Mucosa of stomach (tissue), 1 donor: ENCODE measurements around the gene ZNF440.
A peak's percentile ranks its signal among the peaks of the same experiment; 100 is the strongest.
"Not testable (repeated sequence)": the region's sequence is repeated elsewhere in the genome, so short reads cannot be mapped to it uniquely, and the experiment has no call there.

Experiments used
- H3K27me3 ChIP-seq: one replicate; pipeline ENCODE4 v1.7.0; 2013; ENCODE audit warnings: mild to moderate bottlenecking, low read length; ENCODE audit not compliant: control insufficient read depth, insufficient read depth
- H3K36me3 ChIP-seq: one replicate; pipeline ENCODE4 v1.7.0; 2013; ENCODE audit warnings: low read length; ENCODE audit not compliant: control insufficient read depth, insufficient read depth
- H3K4me1 ChIP-seq: one replicate; pipeline ENCODE4 v1.7.0; 2013; ENCODE audit warnings: mild to moderate bottlenecking, low read length; ENCODE audit not compliant: control insufficient read depth, insufficient read depth
- H3K4me3 ChIP-seq: one replicate; pipeline ENCODE4 v1.7.0; 2013; ENCODE audit warnings: low read length
- H3K9ac ChIP-seq: one replicate; pipeline ENCODE4 v1.7.0; 2013; ENCODE audit warnings: mild to moderate bottlenecking, low read length, moderate library complexity
- H3K9me3 ChIP-seq: one replicate; pipeline ENCODE4 v1.7.0; 2013; ENCODE audit warnings: mild to moderate bottlenecking, low read length, moderate library complexity; ENCODE audit not compliant: control insufficient read depth
- donor health status: Pancreatic carcinoma.

The ZNF440 gene

DNA sequence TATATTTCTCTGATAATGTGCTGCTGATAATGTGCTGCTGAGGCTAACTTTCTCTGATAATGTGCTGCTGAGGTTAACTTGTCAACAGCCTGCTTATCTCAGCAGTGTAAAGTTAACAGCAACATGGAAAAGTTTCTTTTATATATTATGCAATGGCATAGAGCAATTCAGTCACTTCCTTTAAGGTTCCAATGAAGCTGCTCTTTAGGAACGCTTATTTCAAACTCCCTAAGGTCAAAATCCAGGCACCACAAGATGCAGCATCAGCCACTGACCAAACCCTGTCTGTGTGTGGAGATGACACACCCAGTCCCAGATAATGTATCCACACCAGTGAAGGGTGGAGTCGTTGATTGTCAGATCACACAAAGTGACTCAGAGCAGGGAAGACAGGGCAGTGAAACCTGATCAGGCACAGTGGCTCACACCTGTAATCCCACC lies 21.6 kb downstream of the ZNF440 start:
- not testable (repeated sequence) for H3K4me3 ChIP-seq, H3K9ac ChIP-seq, H3K27me3 ChIP-seq, H3K4me1 ChIP-seq
- peaks cover 12% of the 10 kb centered on the region for H3K9me3 ChIP-seq
- peaks cover 17% of the 10 kb centered on the region for H3K36me3 ChIP-seq

DNA sequence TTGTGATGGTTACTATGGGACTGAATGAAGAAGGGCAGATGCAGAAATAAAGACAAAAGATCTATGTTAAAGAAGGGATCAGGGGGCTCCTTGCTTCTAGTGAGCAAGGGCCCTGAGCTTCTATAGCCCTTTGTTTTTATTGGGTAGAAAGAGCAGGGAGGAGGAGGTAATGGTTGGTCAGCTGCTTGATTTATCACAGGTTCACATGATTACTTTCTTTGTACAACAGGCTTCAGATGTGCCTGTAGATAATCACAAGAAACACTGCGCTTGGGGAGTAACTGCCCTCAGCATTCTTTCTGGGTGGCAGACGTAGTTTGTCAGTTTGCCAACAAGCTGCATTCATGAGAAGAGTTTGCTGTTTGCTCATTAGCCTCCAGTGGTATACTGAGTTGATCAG lies 29.6 kb downstream of the ZNF440 start:
- no peak overlapping the region for H3K4me3 ChIP-seq
- no peaks in the 10 kb centered on the region for H3K27me3 ChIP-seq
- H3K4me1 ChIP-seq = peaks cover 4% of the 10 kb centered on the region
- H3K9ac ChIP-seq = no peak overlapping the region
- H3K9me3 ChIP-seq = no peaks in the 10 kb centered on the region
- no peaks in the 10 kb centered on the region for H3K36me3 ChIP-seq

DNA sequence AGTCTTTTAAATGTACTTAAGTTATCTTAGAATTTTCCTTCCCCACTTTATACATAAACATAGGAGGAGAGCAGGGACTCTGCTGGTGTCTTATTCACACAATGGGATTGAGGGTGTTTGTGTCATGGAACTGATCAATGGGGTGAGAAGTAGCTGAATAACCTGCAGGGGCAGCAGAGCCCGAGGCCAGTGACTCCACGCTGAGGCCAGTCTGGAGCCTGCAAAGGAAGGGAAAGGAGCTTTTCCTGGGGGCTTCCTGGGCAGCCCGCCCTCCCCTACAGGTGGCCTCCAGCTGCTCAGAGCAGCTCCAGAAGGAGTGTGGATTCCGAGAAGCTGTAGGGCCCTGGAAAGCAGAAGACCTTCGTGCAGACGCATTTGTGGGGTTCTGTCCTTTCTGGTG lies 33.5 kb downstream of the ZNF440 start:
- not testable (repeated sequence) for H3K4me1 ChIP-seq, H3K27me3 ChIP-seq, H3K9me3 ChIP-seq, H3K36me3 ChIP-seq, H3K9ac ChIP-seq, H3K4me3 ChIP-seq

DNA sequence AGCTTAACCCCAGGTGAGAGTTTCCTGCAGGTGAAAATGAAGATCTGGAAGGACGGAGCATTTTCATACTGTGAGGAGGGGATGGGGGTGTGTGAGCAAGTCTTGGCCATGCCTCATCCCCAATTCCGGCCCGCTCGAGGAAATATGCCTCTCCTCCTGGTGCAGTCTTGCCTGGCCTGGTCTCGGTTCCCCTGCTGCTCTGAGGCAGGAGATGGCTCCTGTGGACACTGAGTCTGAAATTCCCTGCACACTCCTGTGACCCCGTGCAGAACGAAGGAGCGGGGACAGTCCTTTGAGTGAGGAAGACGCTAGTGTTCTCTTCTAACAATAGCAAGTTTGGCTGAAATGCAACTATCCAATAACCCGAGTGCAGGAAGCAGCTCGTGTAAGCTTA lies 34.1 kb downstream of the ZNF440 start:
- no peaks in the 10 kb centered on the region for H3K9me3 ChIP-seq
- H3K27me3 ChIP-seq = no peaks in the 10 kb centered on the region
- H3K4me3 ChIP-seq = peak overlapping the region; percentile 5
- peak overlapping the region; percentile 60 for H3K9ac ChIP-seq
- H3K4me1 ChIP-seq = peaks cover 4% of the 10 kb centered on the region
- no peaks in the 10 kb centered on the region for H3K36me3 ChIP-seq

DNA sequence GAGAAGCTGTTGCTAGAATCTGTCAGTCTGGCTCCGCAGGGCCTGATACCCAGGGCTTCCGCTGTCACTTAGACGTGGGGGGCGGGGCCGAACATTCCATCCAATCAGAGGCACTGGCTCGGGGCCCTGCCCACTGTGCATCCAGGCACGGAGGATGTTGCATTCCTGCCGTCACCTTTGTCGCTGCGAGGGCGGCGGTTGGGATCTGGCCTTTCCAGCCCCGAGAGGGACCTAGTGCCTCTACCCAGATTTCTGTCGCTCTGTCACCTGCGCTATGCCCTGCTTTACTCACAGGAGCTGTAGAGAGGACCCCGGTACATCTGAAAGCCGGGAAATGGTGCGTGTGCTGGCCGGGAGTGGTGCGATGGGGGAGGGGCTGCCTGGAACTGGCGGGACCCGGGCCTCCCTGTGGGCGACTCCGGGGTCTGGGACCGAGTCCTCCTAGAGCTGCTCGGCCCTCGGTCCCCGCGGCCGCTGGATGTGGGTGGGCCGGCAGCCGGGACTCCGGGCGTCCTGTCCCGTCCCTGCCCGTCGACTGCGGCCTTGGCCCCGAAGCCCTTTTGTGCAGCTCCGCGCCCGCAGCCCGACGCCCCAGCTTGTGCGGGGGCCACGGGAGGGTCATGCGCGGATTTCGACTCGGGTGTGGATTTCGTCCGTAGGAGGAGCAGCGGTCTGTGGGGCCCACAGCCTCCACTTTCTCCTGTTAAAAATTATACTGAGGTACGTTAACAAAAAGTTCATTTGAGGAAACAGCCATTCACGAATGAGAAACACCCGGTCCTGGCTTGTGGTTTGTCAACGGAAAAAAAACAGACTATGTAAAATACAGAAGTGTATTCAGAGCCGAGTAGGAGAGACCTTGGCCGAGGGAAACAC lies 34.8 kb downstream of the ZNF440 start, which contains the start of gene ZNF439:
ZNF439 (plus strand) TSS at position 133 of the 876 bp plus-strand sequence; CDS start at position 275, 142 bp downstream.
- peaks cover 4% of the 10 kb centered on the region for H3K4me1 ChIP-seq
- H3K9me3 ChIP-seq = no peaks in the 10 kb centered on the region
- no peaks in the 10 kb centered on the region for H3K36me3 ChIP-seq
- H3K9ac ChIP-seq = peak within 1 kb of the TSS; percentile 60
- no peaks in the 10 kb centered on the region for H3K27me3 ChIP-seq
- H3K4me3 ChIP-seq = peak within 1 kb of the TSS; percentile 5

DNA sequence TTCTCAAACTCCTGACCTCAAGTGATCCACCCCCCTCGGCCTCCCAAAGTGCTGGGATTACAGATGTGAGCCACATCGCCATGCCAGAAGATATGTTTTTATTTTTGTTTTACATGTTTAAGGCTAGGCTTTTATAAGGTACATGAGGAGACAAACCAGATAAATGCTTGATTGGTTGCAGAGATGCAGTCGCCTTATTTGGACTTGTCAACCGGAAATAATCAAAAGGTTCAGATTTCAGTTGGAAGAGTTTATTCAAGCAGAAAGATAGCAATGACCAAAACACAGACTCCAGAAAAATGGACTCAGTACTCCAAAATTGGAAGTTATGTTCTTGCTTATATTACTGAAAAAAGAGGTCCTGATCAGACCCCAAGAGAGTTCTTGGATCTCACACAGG lies 36.2 kb downstream of the ZNF440 start:
- not testable (repeated sequence) for H3K36me3 ChIP-seq, H3K27me3 ChIP-seq, H3K9me3 ChIP-seq, H3K4me3 ChIP-seq, H3K4me1 ChIP-seq, H3K9ac ChIP-seq

DNA sequence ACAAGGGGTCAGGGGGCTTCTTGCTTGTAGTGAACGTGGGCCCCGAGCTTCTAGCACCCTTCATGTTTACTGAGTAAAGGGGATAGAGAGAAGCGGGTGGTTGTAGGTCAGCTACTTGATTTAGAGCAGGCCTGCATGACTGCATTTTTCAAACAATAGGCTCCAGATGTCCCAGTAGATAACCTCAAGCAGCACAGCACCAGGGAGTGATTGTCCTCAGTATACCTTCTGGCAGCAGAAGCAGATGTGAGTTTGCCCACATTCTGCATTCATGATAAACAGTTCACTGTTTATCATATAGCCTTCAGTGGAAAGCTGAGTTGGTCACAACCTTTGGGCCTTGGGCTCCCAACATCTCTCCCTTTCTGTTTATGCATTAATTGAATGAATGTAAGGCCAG lies 39.3 kb downstream of the ZNF440 start:
- H3K27me3 ChIP-seq = no peaks in the 10 kb centered on the region
- no peaks in the 10 kb centered on the region for H3K36me3 ChIP-seq
- no peak overlapping the region for H3K9ac ChIP-seq
- peaks cover under 1% of the 10 kb centered on the region for H3K4me1 ChIP-seq
- H3K4me3 ChIP-seq = no peak overlapping the region
- H3K9me3 ChIP-seq = no peaks in the 10 kb centered on the region

DNA sequence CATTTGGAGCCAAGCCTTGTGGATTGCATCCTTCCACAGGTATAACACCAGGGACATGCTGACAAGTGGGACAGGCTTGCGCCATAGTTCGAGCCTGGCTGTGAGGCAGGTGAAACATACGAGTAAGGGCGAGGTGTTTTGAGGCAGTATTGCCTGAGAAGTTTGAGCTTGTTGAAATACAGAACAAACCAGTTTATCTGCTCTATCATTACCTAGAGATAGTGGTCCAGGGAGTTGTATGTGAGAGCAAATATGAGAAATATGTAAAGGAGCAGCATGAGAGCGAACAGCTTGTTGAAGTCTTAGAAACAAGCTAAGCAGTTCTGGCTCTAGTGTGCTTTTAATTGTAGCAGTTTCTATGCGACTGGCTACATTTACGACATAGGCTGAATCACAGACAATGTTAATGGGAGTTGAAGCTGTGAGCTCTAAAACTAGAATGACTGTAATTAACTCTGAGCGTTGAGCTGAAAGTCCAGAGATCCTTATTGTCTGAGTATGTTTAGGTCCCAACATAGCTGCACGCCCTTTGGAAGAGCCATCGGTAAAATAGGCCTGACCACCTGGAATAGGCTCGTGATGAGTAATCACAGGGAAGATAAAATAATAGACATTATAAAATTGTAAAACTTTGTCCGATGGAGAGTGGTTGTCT lies 42.6 kb downstream of the ZNF440 start:
- H3K9me3 ChIP-seq = no peaks in the 10 kb centered on the region
- H3K27me3 ChIP-seq = no peaks in the 10 kb centered on the region
- H3K9ac ChIP-seq = no peak overlapping the region
- no peaks in the 10 kb centered on the region for H3K4me1 ChIP-seq
- no peak overlapping the region for H3K4me3 ChIP-seq
- H3K36me3 ChIP-seq = no peaks in the 10 kb centered on the region

DNA sequence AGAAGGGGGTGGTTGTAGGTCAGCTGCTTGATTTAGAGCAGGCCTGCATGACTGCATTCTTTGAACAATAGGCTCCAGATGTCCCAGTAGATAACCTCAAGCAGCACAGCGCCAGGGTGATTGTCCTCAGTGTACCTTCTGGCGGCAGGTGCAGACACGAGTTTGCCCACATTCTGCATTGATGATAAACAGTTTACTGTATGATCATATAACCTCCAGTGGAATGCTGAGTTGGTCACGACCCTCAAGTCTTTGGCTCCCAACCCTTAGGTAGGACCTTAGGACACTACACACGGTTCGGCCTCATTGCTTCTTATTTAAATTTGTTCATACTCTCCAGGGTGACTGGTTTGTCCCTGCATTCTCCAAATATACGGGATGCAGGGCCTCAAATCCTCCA lies 46.6 kb downstream of the ZNF440 start:
- no peaks in the 10 kb centered on the region for H3K9me3 ChIP-seq
- no peaks in the 10 kb centered on the region for H3K36me3 ChIP-seq
- no peaks in the 10 kb centered on the region for H3K27me3 ChIP-seq
- no peak overlapping the region for H3K9ac ChIP-seq
- H3K4me3 ChIP-seq = no peak overlapping the region
- H3K4me1 ChIP-seq = no peaks in the 10 kb centered on the region

DNA sequence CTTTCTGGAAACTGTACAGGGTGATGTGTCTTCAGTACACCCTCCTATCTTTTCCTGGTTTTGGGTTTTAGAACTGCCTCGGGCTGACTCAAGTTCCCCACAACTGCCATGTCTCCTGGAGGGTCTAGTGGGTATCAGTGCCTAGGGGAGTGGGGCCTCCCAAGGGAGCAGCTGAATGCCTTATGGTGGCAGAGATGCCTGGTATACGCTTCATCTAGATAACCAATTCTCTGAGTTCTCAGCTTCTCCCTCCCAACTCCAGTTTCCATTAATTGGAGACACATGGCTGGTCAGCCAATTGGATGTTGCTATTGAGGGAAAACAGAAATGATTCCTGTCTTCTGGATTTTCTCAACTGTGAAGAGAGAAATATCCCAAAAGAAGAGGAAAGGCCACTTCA lies 47.2 kb downstream of the ZNF440 start:
- Histone ChIP-seq H3K36me3 (no peaks in the 10 kb centered on the region), H3K4me1 (no peaks in the 10 kb centered on the region), H3K27me3 (no peaks in the 10 kb centered on the region), H3K4me3 (no peak overlapping the region), H3K9ac (no peak overlapping the region), H3K9me3 (no peaks in the 10 kb centered on the region)

DNA sequence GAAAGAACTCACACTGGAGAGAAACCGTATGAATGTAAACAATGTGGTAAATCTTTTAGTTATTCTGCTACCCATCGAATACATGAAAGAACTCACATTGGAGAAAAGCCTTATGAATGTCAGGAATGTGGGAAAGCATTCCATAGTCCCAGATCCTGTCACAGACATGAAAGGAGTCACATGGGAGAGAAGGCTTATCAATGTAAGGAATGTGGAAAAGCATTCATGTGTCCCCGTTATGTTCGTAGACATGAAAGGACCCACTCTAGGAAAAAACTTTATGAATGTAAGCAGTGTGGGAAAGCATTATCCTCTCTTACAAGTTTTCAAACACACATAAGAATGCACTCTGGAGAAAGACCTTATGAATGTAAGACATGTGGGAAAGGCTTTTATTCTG lies 53.7 kb downstream of the ZNF440 start:
- not testable (repeated sequence) for H3K4me1 ChIP-seq, H3K27me3 ChIP-seq, H3K4me3 ChIP-seq, H3K9ac ChIP-seq
- Histone ChIP-seq H3K36me3 (peaks cover 10% of the 10 kb centered on the region), H3K9me3 (peaks cover 15% of the 10 kb centered on the region)

DNA sequence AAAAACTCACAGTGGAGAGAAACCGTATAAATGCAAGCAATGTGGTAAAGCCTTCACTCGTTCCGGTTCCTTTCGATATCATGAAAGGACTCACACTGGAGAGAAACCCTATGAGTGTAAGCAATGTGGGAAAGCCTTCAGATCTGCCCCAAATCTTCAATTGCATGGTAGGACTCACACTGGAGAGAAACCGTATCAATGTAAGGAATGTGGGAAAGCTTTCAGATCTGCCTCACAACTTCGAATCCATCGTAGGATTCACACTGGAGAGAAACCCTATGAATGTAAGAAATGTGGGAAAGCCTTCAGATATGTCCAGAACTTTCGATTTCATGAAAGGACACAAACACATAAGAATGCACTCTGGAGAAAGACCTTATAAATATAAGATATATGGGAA lies 54.1 kb downstream of the ZNF440 start:
- Histone ChIP-seq H3K4me1 (no peaks in the 10 kb centered on the region), H3K27me3 (no peaks in the 10 kb centered on the region), H3K9me3 (peaks cover 15% of the 10 kb centered on the region), H3K4me3 (no peak overlapping the region), H3K9ac (no peak overlapping the region), H3K36me3 (peaks cover 10% of the 10 kb centered on the region)
